Hepatocyte (in vitro differentiated cells): ENCODE data around the gene RBM47.

Source experiments
- EZH2 ChIP-seq: fragments of 200-600 bp; sonication (generic); IDR thresholded peaks from 2 replicates; pipeline ENCODE4 v1.6.1; 2016; ENCODE audit warnings: antibody characterized with exemption, mild to moderate bottlenecking, borderline replicate concordance
- TF ChIP-seq, protein P1 (sequence below): fragments of 200-600 bp; sonication (generic); IDR thresholded peaks from 2 replicates; pipeline ENCODE4 v1.5.1; 2016; ENCODE audit warnings: antibody characterized with exemption, mild to moderate bottlenecking; ENCODE audit not compliant: poor library complexity

DNA sequence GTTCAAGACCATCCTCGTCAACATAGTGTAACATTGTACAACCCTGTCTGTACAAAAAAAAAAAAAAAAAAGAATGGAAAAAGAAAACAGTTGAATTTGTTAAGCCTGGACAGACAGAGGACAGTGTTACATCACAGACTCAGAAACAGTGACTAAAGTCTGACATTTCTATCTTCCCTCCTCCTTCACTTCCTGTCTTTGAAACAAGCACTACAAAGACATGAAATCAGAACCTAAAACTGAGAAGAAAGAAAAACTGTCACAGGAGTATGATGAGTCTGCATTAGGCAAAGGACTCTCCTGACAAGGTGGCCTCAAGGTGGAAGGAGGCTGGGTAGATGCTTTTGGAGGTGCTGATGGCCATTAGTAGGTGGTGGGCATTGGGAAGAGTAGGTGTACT is 126.7 kb downstream of the RBM47 start:
- TF ChIP-seq, protein P1, sequence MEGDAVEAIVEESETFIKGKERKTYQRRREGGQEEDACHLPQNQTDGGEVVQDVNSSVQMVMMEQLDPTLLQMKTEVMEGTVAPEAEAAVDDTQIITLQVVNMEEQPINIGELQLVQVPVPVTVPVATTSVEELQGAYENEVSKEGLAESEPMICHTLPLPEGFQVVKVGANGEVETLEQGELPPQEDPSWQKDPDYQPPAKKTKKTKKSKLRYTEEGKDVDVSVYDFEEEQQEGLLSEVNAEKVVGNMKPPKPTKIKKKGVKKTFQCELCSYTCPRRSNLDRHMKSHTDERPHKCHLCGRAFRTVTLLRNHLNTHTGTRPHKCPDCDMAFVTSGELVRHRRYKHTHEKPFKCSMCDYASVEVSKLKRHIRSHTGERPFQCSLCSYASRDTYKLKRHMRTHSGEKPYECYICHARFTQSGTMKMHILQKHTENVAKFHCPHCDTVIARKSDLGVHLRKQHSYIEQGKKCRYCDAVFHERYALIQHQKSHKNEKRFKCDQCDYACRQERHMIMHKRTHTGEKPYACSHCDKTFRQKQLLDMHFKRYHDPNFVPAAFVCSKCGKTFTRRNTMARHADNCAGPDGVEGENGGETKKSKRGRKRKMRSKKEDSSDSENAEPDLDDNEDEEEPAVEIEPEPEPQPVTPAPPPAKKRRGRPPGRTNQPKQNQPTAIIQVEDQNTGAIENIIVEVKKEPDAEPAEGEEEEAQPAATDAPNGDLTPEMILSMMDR: no peak
- TF ChIP-seq EZH2: no peak
